ENCODE measurements around the gene PTPRN2. TPM values are rescaled to one million over a fixed set of nuclear protein-coding genes. Genes with fewer than 3 reads are reported as not detected.

PTPRN2 gene
- total RNA-seq, 1 experiment from 2014 or later = 0.11 TPM

- Histone ChIP-seq H3K4me1 (ENCODE audit: insufficient read depth, low read length, poor library complexity, severe bottlenecking) (no peaks in the 10 kb centered on the region), H3K36me3 (ENCODE audit: insufficient read depth, low read length, poor library complexity, severe bottlenecking) (no peaks in the 10 kb centered on the region), H3K27ac (ENCODE audit: low read depth, low read length, poor library complexity, severe bottlenecking) (no peak overlapping the region), H3K27me3 (replicated peaks; ENCODE audit: insufficient read depth, low read depth, low read length, poor library complexity) (peaks cover 53% of the 10 kb centered on the region), H3K9me3 (ENCODE audit: low read depth, low read length, poor library complexity, severe bottlenecking) (peaks cover 6% of the 10 kb centered on the region), H3K4me3 (ENCODE audit: low read depth, low read length, poor library complexity, severe bottlenecking) (no peak overlapping the region)
- DNase-seq (ENCODE audit: low spot score) = no peak
- BruUV-seq (replicated peaks) = no TSS peak
- CTCF ChIA-PET = interaction anchor here (0.6 kb wide), 1 partner anchor 393 kb away, joined by 13 read pairs; no protein-coding TSS in a partner anchor
- TF ChIP-seq EZH2 (IDR thresholded peaks at IDR 0.05; ENCODE audit: borderline replicate concordance, low read depth, low read length, poor library complexity, severe bottlenecking) (no peak), CTCF (conservative IDR thresholded peaks at IDR 0.05; ENCODE audit: low read depth, low read length) (no peak)
- intact Hi-C loops (cut with micrococcal nuclease; ENCODE audit: unreplicated experiment) = no loop called here
- POLR2A ChIA-PET (ENCODE audit: low non-redundant PET) = no interaction called here
Observed at GRCh38 chr7:158583810-158584209, 3.8 kb downstream of the PTPRN2 start.

- no peaks in the 10 kb centered on the region for H3K4me1 ChIP-seq (ENCODE audit: insufficient read depth, low read length, poor library complexity, severe bottlenecking)
- TF ChIP-seq CTCF (conservative IDR thresholded peaks at IDR 0.05; ENCODE audit: low read depth, low read length) = no peak
- TF ChIP-seq EZH2 (IDR thresholded peaks at IDR 0.05; ENCODE audit: borderline replicate concordance, low read depth, low read length, poor library complexity, severe bottlenecking) = no peak
- POLR2A ChIA-PET (ENCODE audit: low non-redundant PET) = no interaction called here
- CTCF ChIA-PET = interaction anchor here (0.6 kb wide), 1 partner anchor 393 kb away, joined by 13 read pairs; no protein-coding TSS in a partner anchor
- intact Hi-C loops (cut with micrococcal nuclease; ENCODE audit: unreplicated experiment) = no loop called here
- no peaks in the 10 kb centered on the region for H3K36me3 ChIP-seq (ENCODE audit: insufficient read depth, low read length, poor library complexity, severe bottlenecking)
- BruUV-seq (replicated peaks) = no TSS peak
- DNase-seq (ENCODE audit: low spot score) = no peak
- no peak overlapping the region for H3K4me3 ChIP-seq (ENCODE audit: low read depth, low read length, poor library complexity, severe bottlenecking)
- H3K9me3 ChIP-seq (ENCODE audit: low read depth, low read length, poor library complexity, severe bottlenecking) = peaks cover 6% of the 10 kb centered on the region
- H3K27ac ChIP-seq (ENCODE audit: low read depth, low read length, poor library complexity, severe bottlenecking) = no peak overlapping the region
- H3K27me3 ChIP-seq (replicated peaks; ENCODE audit: insufficient read depth, low read depth, low read length, poor library complexity) = peaks cover 46% of the 10 kb centered on the region
Observed at GRCh38 chr7:158583143-158583542, 4.5 kb downstream of the PTPRN2 start.

- no peak overlapping the region for H3K4me3 ChIP-seq (ENCODE audit: low read depth, low read length, poor library complexity, severe bottlenecking)
- H3K4me1 ChIP-seq (ENCODE audit: insufficient read depth, low read length, poor library complexity, severe bottlenecking) = no peaks in the 10 kb centered on the region
- no peak for DNase-seq (ENCODE audit: low spot score)
- ChIA-PET POLR2A (ENCODE audit: low non-redundant PET) (interaction anchor here (0.7 kb wide), 1 partner anchor 68 kb away, joined by 18 read pairs; no protein-coding TSS in a partner anchor), CTCF (no interaction called here)
- intact Hi-C loops (cut with micrococcal nuclease; ENCODE audit: unreplicated experiment) = no loop called here
- no peak for TF ChIP-seq EZH2 (IDR thresholded peaks at IDR 0.05; ENCODE audit: borderline replicate concordance, low read depth, low read length, poor library complexity, severe bottlenecking)
- no peak for TF ChIP-seq CTCF (conservative IDR thresholded peaks at IDR 0.05; ENCODE audit: low read depth, low read length)
- H3K9me3 ChIP-seq (ENCODE audit: low read depth, low read length, poor library complexity, severe bottlenecking) = peaks cover 6% of the 10 kb centered on the region
- H3K27ac ChIP-seq (ENCODE audit: low read depth, low read length, poor library complexity, severe bottlenecking) = no peak overlapping the region
- no TSS peak for BruUV-seq (replicated peaks)
- H3K36me3 ChIP-seq (ENCODE audit: insufficient read depth, low read length, poor library complexity, severe bottlenecking) = no peaks in the 10 kb centered on the region
- peaks cover 44% of the 10 kb centered on the region for H3K27me3 ChIP-seq (replicated peaks; ENCODE audit: insufficient read depth, low read depth, low read length, poor library complexity)
Observed at GRCh38 chr7:158582089-158582456, 5.5 kb downstream of the PTPRN2 start.

All from A673 (cell line).